Stomach (tissue), 9 donors: Measurements from ENCODE around the gene PPARA. TPM values are rescaled to one million over a fixed set of nuclear protein-coding genes. Genes with fewer than 3 reads are reported as not detected.

Experiments used
- DNase-seq, 2 donors: peaks; one replicate each; pipeline versions ENCODE4 v3.0.0 to v3.0.0-alpha.2; 2013 to 2019
- H3K27ac ChIP-seq, 5 donors: fragments of 200-600 bp in 4 of 5; sonication (generic) in 4 of 5; one replicate each; pipeline ENCODE4 v1.5.1; 2013 to 2019; ENCODE audit warnings: mild to moderate bottlenecking in 1 of 5, moderate library complexity in 1 of 5
- H3K27me3 ChIP-seq, 3 donors: fragments of 200-600 bp; sonication (generic); one replicate each; pipeline ENCODE4 v1.5.1; 2017 to 2019; ENCODE audit warnings: mixed run types in 1 of 3
- H3K36me3 ChIP-seq, 4 donors: fragments of 200-600 bp; sonication (generic); 1 replicate in 3 of 4; 2 replicates in 1 of 4; pipeline ENCODE4 v1.5.1; 2016 to 2019
- H3K4me1 ChIP-seq, 4 donors: fragments of 200-600 bp; sonication (generic); one replicate each; pipeline ENCODE4 v1.5.1; 2016 to 2019
- H3K4me3 ChIP-seq, 4 donors: fragments of 200-600 bp; sonication (generic) in 3 of 4; one replicate each; pipeline ENCODE4 v1.5.1; 2016 to 2019; ENCODE audit warnings: mild to moderate bottlenecking in 1 of 4
- H3K9me3 ChIP-seq, 4 donors: fragments of 200-600 bp; sonication (generic); one replicate each; pipeline ENCODE4 v1.5.1; 2016 to 2019
- EP300 ChIP-seq: sonication (generic); formaldehyde crosslinking; IDR thresholded peaks from one replicate; pipeline ENCODE4 v1.6.1; 2017; ENCODE audit warnings: antibody characterized with exemption
- POLR2A ChIP-seq, 4 donors: fragments of 450-650 bp; IDR thresholded peaks; one replicate each; pipeline ENCODE4 v1.6.1; 2016; ENCODE audit warnings: antibody characterized with exemption in 4 of 4, control low read depth in 2 of 4, mild to moderate bottlenecking in 1 of 4, moderate library complexity in 1 of 4
- POLR2AphosphoS5 ChIP-seq, 3 donors: sonication (generic); formaldehyde crosslinking; IDR thresholded peaks; one replicate each; pipeline ENCODE4 v1.6.1; 2016; ENCODE audit warnings: antibody characterized with exemption in 3 of 3
- WGBS, 5 donors: extraction: QIAGEN DNeasy Blood & Tissue Kit in 3 of 5; methylation state at CpG; one replicate each; pipeline versions ENCODE4 v1.1.5 to v1.1.7; 2013 to 2018; 5-methylcytosine and 5-hydroxymethylcytosine counted together
- intact Hi-C: fragments of 100-400 bp; cut with DNase I; formaldehyde crosslinking; loops from one replicate; pipeline ENCODE4 v1.15.1; 2023; ENCODE audit warnings: low total_unique reads
- polyA plus RNA-seq, 3 donors: library from polyadenylated mRNA; stranded (reverse); fragments of 200-250 nt; gene quantifications; one replicate each; pipeline ENCODE4 v1.2.3, GENCODE V29; 2013
- total RNA-seq, 5 donors: library from RNA; depleted of rRNA; stranded (reverse); fragments of >200 nt; gene quantifications; one replicate each; pipeline versions ENCODE4 v1.1.0 to v1.2.3, GENCODE V29; 2014 to 2016
- TF ChIP-seq, protein P1 (sequence below), 7 experiments: fragments of 450-650 bp in 4 of 7; fragments of 200-600 bp in 3 of 7; sonication (generic) in 3 of 7; IDR thresholded peaks; one replicate each; pipeline ENCODE4 v1.5.1; 2016 to 2019; ENCODE audit warnings: antibody characterized with exemption in 7 of 7, control low read depth in 2 of 7, mild to moderate bottlenecking in 1 of 7
- donor health status: healthy with polysubstance abuse.
- donor health status: Bipolar disorder and iron deficiency.
- donor health status: healthy.

The PPARA gene
- total and polyA plus RNA-seq, 8 donors: 3.4 to 28.8 (median 11.6) TPM

DNA sequence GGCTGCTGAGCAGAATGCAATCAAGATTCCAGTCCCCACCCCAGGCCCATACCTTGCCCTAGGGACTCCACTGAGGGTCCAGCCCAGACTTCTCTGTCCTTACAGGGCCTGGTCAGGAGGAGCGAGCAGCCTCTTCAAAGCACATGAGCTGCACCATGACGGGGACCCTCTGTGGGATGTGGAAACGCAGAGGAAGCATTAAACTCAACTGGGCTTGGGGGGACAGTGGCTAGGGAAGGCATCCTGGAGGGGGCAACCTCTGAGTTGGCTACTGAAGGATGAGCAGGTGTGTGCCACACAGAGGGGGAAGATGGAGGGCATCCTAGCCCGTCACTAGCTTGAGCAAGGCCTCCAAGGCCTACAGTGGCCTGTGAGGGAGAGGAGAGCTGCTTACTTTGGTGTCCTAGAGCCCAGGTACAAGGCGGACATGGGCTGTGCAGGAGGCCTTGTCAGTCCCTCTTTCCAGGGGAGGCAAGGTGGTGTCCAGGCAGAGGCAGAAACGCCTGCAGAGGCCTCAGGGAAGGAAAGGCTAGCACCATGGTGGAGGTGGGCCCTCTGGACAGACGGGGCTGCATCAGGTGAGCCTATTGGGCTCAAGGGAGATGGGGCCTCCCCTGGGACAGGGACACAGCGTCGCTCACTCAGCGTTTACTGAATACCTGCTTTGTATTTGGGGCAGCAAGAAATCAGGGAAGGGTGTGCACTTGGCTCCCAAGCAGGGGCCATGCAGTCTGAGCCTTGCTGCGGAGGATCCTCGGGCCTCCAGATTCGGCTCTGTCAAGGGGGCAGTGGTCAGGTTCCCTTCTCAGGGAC is 131.7 kb downstream of the PPARA start:
- no peak for DNase-seq
- no peak overlapping the region for H3K27ac ChIP-seq
- intact Hi-C loops: no loop called here
- H3K27me3 ChIP-seq: no peaks in the 10 kb centered on the region
- H3K4me3 ChIP-seq: no peak overlapping the region
- H3K4me1 ChIP-seq: peaks cover 0 to 2% (median 1%) of the 10 kb centered on the region in 4 donors
- 89 to 98% (median 97%) methylated on average over 12 to 13 of the region's 13 CpGs for WGBS, 5 donors
- TF ChIP-seq POLR2AphosphoS5 (IDR thresholded peaks at IDR 0.05) (no peak), POLR2A (IDR thresholded peaks at IDR 0.05) (no peak)
- TF ChIP-seq, protein P1, sequence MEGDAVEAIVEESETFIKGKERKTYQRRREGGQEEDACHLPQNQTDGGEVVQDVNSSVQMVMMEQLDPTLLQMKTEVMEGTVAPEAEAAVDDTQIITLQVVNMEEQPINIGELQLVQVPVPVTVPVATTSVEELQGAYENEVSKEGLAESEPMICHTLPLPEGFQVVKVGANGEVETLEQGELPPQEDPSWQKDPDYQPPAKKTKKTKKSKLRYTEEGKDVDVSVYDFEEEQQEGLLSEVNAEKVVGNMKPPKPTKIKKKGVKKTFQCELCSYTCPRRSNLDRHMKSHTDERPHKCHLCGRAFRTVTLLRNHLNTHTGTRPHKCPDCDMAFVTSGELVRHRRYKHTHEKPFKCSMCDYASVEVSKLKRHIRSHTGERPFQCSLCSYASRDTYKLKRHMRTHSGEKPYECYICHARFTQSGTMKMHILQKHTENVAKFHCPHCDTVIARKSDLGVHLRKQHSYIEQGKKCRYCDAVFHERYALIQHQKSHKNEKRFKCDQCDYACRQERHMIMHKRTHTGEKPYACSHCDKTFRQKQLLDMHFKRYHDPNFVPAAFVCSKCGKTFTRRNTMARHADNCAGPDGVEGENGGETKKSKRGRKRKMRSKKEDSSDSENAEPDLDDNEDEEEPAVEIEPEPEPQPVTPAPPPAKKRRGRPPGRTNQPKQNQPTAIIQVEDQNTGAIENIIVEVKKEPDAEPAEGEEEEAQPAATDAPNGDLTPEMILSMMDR (IDR thresholded peaks at IDR 0.05): no peak
- peaks cover 92 to 100% (median 100%) of the 10 kb centered on the region in 4 donors for H3K36me3 ChIP-seq
- H3K9me3 ChIP-seq: no peaks in the 10 kb centered on the region

DNA sequence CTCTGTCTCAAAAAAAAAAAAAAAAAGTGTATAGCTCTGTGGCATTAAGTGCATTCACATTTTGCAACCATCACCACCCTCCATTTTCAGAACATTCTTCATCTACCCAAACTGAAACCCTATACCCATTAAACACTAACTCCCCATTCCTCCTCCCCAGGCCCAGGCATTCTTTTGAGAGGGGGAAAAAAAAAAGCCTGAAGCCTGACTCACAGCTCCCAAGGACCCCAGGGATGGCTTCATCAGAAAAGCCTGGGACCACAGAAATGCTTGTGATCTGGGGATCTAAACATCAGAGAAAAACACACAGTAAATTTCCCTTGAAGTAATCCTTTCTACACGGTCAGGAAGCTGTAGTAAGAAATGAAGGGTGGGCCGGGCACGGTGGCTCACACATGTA is 135.7 kb downstream of the PPARA start:
- TF ChIP-seq, protein P1 (IDR thresholded peaks at IDR 0.05): no peak
- TF ChIP-seq EP300 (no peak), POLR2AphosphoS5 (IDR thresholded peaks at IDR 0.05) (no peak)
- H3K36me3 ChIP-seq: peaks cover 72 to 100% (median 100%) of the 10 kb centered on the region in 4 donors

DNA sequence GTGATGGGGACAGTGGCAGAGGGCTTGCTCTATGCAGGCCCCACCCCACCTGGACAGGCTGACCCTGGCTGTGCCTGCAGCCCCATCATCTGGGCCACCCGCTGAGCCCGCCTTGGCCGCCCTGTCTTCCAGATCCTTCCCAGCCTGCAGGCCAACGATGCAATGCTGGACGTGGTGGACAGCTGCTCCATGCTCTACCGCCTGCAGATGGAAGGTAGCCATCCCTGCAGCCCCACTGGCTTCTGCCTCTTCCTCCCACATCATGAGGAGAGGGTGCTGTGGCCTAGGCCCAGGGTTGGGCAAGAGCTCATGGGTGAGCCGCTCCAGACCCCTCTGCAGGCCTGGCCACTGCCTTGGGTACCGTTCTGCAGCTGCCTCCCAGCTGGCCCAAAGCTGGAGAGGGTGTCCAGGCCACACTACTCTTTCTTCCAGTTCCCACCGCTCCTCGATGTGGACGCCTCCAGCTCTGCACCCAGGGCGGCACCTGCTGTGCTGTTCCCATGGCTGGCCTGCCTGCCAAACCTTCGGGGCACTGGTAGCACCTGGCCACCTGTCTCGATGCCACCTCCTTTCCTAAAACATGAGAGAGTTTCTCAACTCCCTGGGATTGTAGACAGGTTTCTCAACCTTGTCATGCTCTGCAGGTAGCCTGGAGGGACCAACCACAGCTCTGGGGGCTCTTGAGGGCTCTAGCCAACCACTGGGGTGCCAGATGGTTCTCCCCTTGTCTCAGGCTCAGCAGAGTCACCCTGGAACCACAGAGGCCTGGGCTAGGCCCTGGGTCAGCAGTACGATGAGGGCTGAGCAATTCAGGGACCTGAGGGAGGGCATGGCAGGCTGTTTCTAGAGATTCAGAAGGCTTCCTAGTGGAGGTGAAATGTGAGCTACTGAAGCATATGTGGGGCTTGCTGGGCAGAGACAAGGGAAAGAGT is 136.9 kb downstream of the PPARA start:
- 88 to 95% (median 90%) methylated on average over 15 of the region's 15 CpGs for WGBS, 5 donors
- DNase-seq: no peak
- Histone ChIP-seq H3K4me3 (peak overlapping the region in 3 of 4 donors; percentile 23 to 28 (median 27)), H3K9me3 (peaks cover 0 to 12% (median 5%) of the 10 kb centered on the region in 4 donors), H3K4me1 (peaks cover 0 to 18% (median 9%) of the 10 kb centered on the region in 4 donors), H3K27ac (peak overlapping the region in 4 of 5 donors; percentile 64 to 75 (median 68)), H3K27me3 (no peaks in the 10 kb centered on the region), H3K36me3 (peaks cover 66 to 100% (median 100%) of the 10 kb centered on the region in 4 donors)
- intact Hi-C loops: no loop called here
- TF ChIP-seq POLR2A (IDR thresholded peaks at IDR 0.05) (no peak), POLR2AphosphoS5 (IDR thresholded peaks at IDR 0.05) (no peak), EP300 (no peak)
- TF ChIP-seq, protein P1 (IDR thresholded peaks at IDR 0.05): no peak

More for the DNA sequence above, 135.7 kb downstream of the PPARA start:
- intact Hi-C loops: no loop called here
- WGBS, 5 donors: 92 to 98% (median 95%) methylated on average over 3 of the region's 3 CpGs
- Histone ChIP-seq H3K4me1 (peaks cover 0 to 18% (median 9%) of the 10 kb centered on the region in 4 donors), H3K27me3 (no peaks in the 10 kb centered on the region), H3K4me3 (no peak overlapping the region), H3K27ac (no peak overlapping the region), H3K9me3 (no peaks in the 10 kb centered on the region)
- no peak for DNase-seq
